Gastrocnemius medialis (tissue), 4 donors: ENCODE data around the gene ROMO1. TPM values are rescaled to one million over a fixed set of nuclear protein-coding genes. Genes with fewer than 3 reads are reported as not detected.
"Not testable (repeated sequence)": the region's sequence is repeated elsewhere in the genome, so short reads cannot be mapped to it uniquely, and the experiment has no call there.

ENCODE experiments used
- ATAC-seq, 2 donors: fragments of 150-250 bp; one replicate each; pipeline ENCODE4 v1.9.1; 2016
- DNase-seq, 2 donors: peaks; one replicate each; pipeline ENCODE4 v3.0.0-alpha.2; 2019
- H3K27ac ChIP-seq, 4 donors: fragments of 200-600 bp; sonication (generic); 1 replicate in 1 of 4; 2 replicates in 3 of 4; pipeline ENCODE4 v1.5.1; 2016 to 2018; ENCODE audit warnings: mild to moderate bottlenecking in 2 of 4, moderate library complexity in 1 of 4
- H3K27me3 ChIP-seq, 3 donors: fragments of 200-600 bp; sonication (generic) in 2 of 3; 1 replicate in 1 of 3; 2 replicates in 2 of 3; pipeline versions ENCODE4 v1.5.1 to v1.6.0; 2016 to 2019; ENCODE audit warnings: mild to moderate bottlenecking in 1 of 3, moderate library complexity in 1 of 3
- H3K36me3 ChIP-seq, 2 donors: fragments of 200-600 bp; sonication (generic) in 1 of 2; one replicate each; pipeline ENCODE4 v1.5.1; 2017 to 2018
- H3K4me1 ChIP-seq, 2 donors: fragments of 200-600 bp; sonication (generic) in 1 of 2; one replicate each; pipeline ENCODE4 v1.5.1; 2016 to 2017; ENCODE audit warnings: mild to moderate bottlenecking in 2 of 2
- H3K4me3 ChIP-seq, 4 donors: fragments of 200-600 bp; sonication (generic) in 3 of 4; 1 replicate in 1 of 4; 2 replicates in 3 of 4; pipeline ENCODE4 v1.5.1; 2016 to 2019; ENCODE audit warnings: mild to moderate bottlenecking in 2 of 4
- H3K9me3 ChIP-seq, 3 donors: fragments of 200-600 bp; sonication (generic) in 2 of 3; 1 replicate in 1 of 3; 2 replicates in 2 of 3; pipeline ENCODE4 v1.5.1; 2016 to 2019
- CTCF ChIP-seq, 5 experiments: fragments of 450-650 bp in 3 of 5; fragments of 200-600 bp in 2 of 5; sonication (generic) in 2 of 5; IDR thresholded peaks in 4 of 5; conservative IDR thresholded peaks in 1 of 5; 1 replicate in 4 of 5; 2 replicates in 1 of 5; pipeline ENCODE4 v1.5.1; 2016 to 2019; ENCODE audit warnings: antibody characterized with exemption in 5 of 5, mild to moderate bottlenecking in 3 of 5, moderate library complexity in 3 of 5
- POLR2A ChIP-seq, 2 donors: fragments of 450-650 bp; IDR thresholded peaks; one replicate each; pipeline ENCODE4 v1.6.1; 2017; ENCODE audit warnings: antibody characterized with exemption in 2 of 2, mild to moderate bottlenecking in 2 of 2, moderate library complexity in 2 of 2
- in situ Hi-C, 4 donors: fragments of 200-750 bp; cut with MboI; loops; one replicate each; pipeline versions ENCODE4 v1.15.0 to v1.8.0; 2017; ENCODE audit warnings: low sequenced_read_pairs in 4 of 4
- intact Hi-C: fragments of 100-400 bp; cut with DNase I; formaldehyde crosslinking; loops from one replicate; pipeline ENCODE4 v1.15.1; 2023; ENCODE audit warnings: low total_unique reads
- total RNA-seq, 4 donors: library from RNA; depleted of rRNA; stranded (reverse); fragments of >200 nt; gene quantifications; one replicate each; pipeline versions ENCODE4 v1.1.0 to v1.2.3, GENCODE V29; 2016

The ROMO1 gene
- total RNA-seq, 4 donors from 2014 or later: 213 to 491 (median 309) TPM

GRCh38 chr20:35714127-35714526, 14.9 kb downstream of the ROMO1 start:
- intact Hi-C loops: no loop called here

GRCh38 chr20:35715652-35716051, 16.4 kb downstream of the ROMO1 start:
- peaks cover 3 to 96% of the 10 kb centered on the region in 2 donors for H3K36me3 ChIP-seq
- in situ Hi-C loops (loop anchor here in 1 of 4 donors (25.0 kb wide), 1 partner anchor 172 kb away; no protein-coding TSS in a partner anchor), intact Hi-C loops (loop anchor here (5.0 kb wide), 1 partner anchor 167 kb away; no protein-coding TSS in a partner anchor)
- no peak overlapping the region for H3K4me3 ChIP-seq
- H3K27ac ChIP-seq: peak overlapping the region; percentile 68 to 80 (median 72)
- no peaks in the 10 kb centered on the region for H3K9me3 ChIP-seq
- H3K27me3 ChIP-seq: no peaks in the 10 kb centered on the region
- DNase-seq (no peak), ATAC-seq (peak; percentile 32 to 60)
- H3K4me1 ChIP-seq: peaks cover 40 to 52% of the 10 kb centered on the region in 2 donors
- TF ChIP-seq POLR2A (IDR thresholded peaks at IDR 0.05) (no peak), CTCF (IDR thresholded peaks at IDR 0.05 in 4 of 5, conservative IDR thresholded peaks at IDR 0.05 in 1 of 5) (no peak)

More at GRCh38 chr20:35714127-35714526, 14.9 kb downstream of the ROMO1 start:
- Histone ChIP-seq H3K9me3 (no peaks in the 10 kb centered on the region), H3K4me1 (peaks cover 43 to 48% of the 10 kb centered on the region in 2 donors), H3K4me3 (no peak overlapping the region), H3K36me3 (peaks cover 3 to 96% of the 10 kb centered on the region in 2 donors), H3K27me3 (no peaks in the 10 kb centered on the region), H3K27ac (peak overlapping the region in 1 of 4 donors; percentile 72)
- ATAC-seq: no peak
- no peak for DNase-seq
- in situ Hi-C loops: loop anchor here in 1 of 4 donors (25.0 kb wide), 1 partner anchor 173 kb away; no protein-coding TSS in a partner anchor
- TF ChIP-seq CTCF (IDR thresholded peaks at IDR 0.05 in 4 of 5, conservative IDR thresholded peaks at IDR 0.05 in 1 of 5) (no peak), POLR2A (IDR thresholded peaks at IDR 0.05) (no peak)

- Histone ChIP-seq H3K27me3 (no peaks in the 10 kb centered on the region), H3K9me3 (no peaks in the 10 kb centered on the region), H3K4me3 (no peak overlapping the region), H3K27ac (peak overlapping the region; percentile 24 to 80 (median 72)), H3K36me3 (peaks cover 1 to 97% of the 10 kb centered on the region in 2 donors), H3K4me1 (peaks cover 40 to 47% of the 10 kb centered on the region in 2 donors)
- ATAC-seq (no peak), DNase-seq (no peak)
- intact Hi-C loops: loop anchor here (5.0 kb wide), 1 partner anchor 166 kb away; no protein-coding TSS in a partner anchor
- in situ Hi-C loops: loop anchor here in 1 of 4 donors (25.0 kb wide), 1 partner anchor 171 kb away; no protein-coding TSS in a partner anchor
- TF ChIP-seq CTCF (IDR thresholded peaks at IDR 0.05 in 4 of 5, conservative IDR thresholded peaks at IDR 0.05 in 1 of 5) (no peak), POLR2A (IDR thresholded peaks at IDR 0.05) (no peak)
Measured at GRCh38 chr20:35716330-35716729, 17.1 kb downstream of the ROMO1 start.

- H3K36me3 ChIP-seq: peaks cover 2 to 97% of the 10 kb centered on the region in 2 donors
- in situ Hi-C loops (loop anchor here in 1 of 4 donors (25.0 kb wide), 1 partner anchor 169 kb away; no protein-coding TSS in a partner anchor), intact Hi-C loops (loop anchor here (5.0 kb wide), 1 partner anchor 164 kb away; no protein-coding TSS in a partner anchor)
- not testable (repeated sequence) for DNase-seq, H3K27me3 ChIP-seq, H3K4me3 ChIP-seq, H3K9me3 ChIP-seq, ATAC-seq
- H3K27ac ChIP-seq: peak overlapping the region; percentile 9 to 80 (median 72)
- H3K4me1 ChIP-seq: peaks cover 39 to 54% of the 10 kb centered on the region in 2 donors
Measured at GRCh38 chr20:35718321-35718720, 19.1 kb downstream of the ROMO1 start.

GRCh38 chr20:35718972-35719635, 19.9 kb downstream of the ROMO1 start:
- H3K36me3 ChIP-seq: peaks cover 4 to 97% of the 10 kb centered on the region in 2 donors
- H3K4me3 ChIP-seq: no peak overlapping the region
- intact Hi-C loops: loop anchor here (5.0 kb wide), 1 partner anchor 163 kb away; no protein-coding TSS in a partner anchor

More at GRCh38 chr20:35718972-35719635, 19.9 kb downstream of the ROMO1 start:
- Histone ChIP-seq H3K9me3 (no peaks in the 10 kb centered on the region), H3K27me3 (no peaks in the 10 kb centered on the region), H3K27ac (peak overlapping the region; percentile 64 to 80 (median 72)), H3K4me1 (peaks cover 37 to 56% of the 10 kb centered on the region in 2 donors)
- no peak for TF ChIP-seq POLR2A (IDR thresholded peaks at IDR 0.05)
- no peak for TF ChIP-seq CTCF (IDR thresholded peaks at IDR 0.05 in 4 of 5, conservative IDR thresholded peaks at IDR 0.05 in 1 of 5)
- DNase-seq (peak in 1 of 2 donors; percentile 41), ATAC-seq (peak in 1 of 2 donors; percentile 18)
- in situ Hi-C loops: loop anchor here in 1 of 4 donors (25.0 kb wide), 1 partner anchor 168 kb away; no protein-coding TSS in a partner anchor
